ENCODE measurements around the gene ACACA.

The ACACA gene

GRCh38 chr17:37294888-37295287 is 111.7 kb downstream of the ACACA start:
- no peak for DNase-seq (ENCODE audit: low read depth in 1 of 2, low spot score in 1 of 2)

GRCh38 chr17:37293770-37294169 is 112.9 kb downstream of the ACACA start:
- DNase-seq (ENCODE audit: low read depth in 1 of 2, low spot score in 1 of 2), result no peak

- DNase-seq (ENCODE audit: low read depth in 1 of 2, low spot score in 1 of 2), result no peak
Measured at GRCh38 chr17:37292429-37293139, 114.1 kb downstream of the ACACA start.

- no peak for DNase-seq (ENCODE audit: low read depth in 1 of 2, low spot score in 1 of 2)
Measured at GRCh38 chr17:37291351-37291750, 115.3 kb downstream of the ACACA start.

GRCh38 chr17:37286430-37286829 is 120.2 kb downstream of the ACACA start:
- DNase-seq (ENCODE audit: low read depth in 1 of 2, low spot score in 1 of 2), result no peak

GRCh38 chr17:37284191-37284590 is 122.4 kb downstream of the ACACA start:
- no peak for DNase-seq (ENCODE audit: low read depth in 1 of 2, low spot score in 1 of 2)

- no peak for DNase-seq (ENCODE audit: low read depth in 1 of 2, low spot score in 1 of 2)
Measured at GRCh38 chr17:37283414-37283961, 123.1 kb downstream of the ACACA start.

GRCh38 chr17:37280841-37281240 is 125.8 kb downstream of the ACACA start:
- no peak for DNase-seq (ENCODE audit: low read depth in 1 of 2, low spot score in 1 of 2)

- no peak for DNase-seq (ENCODE audit: low read depth in 1 of 2, low spot score in 1 of 2)
Measured at GRCh38 chr17:37278247-37278894, 128.3 kb downstream of the ACACA start.

GRCh38 chr17:37276475-37276874 is 130.2 kb downstream of the ACACA start:
- DNase-seq (ENCODE audit: low read depth in 1 of 2, low spot score in 1 of 2), result no peak

GRCh38 chr17:37274461-37274860 is 132.2 kb downstream of the ACACA start:
- DNase-seq (ENCODE audit: low read depth in 1 of 2, low spot score in 1 of 2), result no peak

- no peak for DNase-seq (ENCODE audit: low read depth in 1 of 2, low spot score in 1 of 2)
Measured at GRCh38 chr17:37273409-37274051, 133.1 kb downstream of the ACACA start.

GRCh38 chr17:37265446-37266173 is 141.0 kb downstream of the ACACA start:
- no peak for DNase-seq (ENCODE audit: low read depth in 1 of 2, low spot score in 1 of 2)

- no peak for DNase-seq (ENCODE audit: low read depth in 1 of 2, low spot score in 1 of 2)
Measured at GRCh38 chr17:37261286-37261685, 145.3 kb downstream of the ACACA start.

GRCh38 chr17:37259030-37259735 is 147.5 kb downstream of the ACACA start:
- no peak for DNase-seq (ENCODE audit: low read depth in 1 of 2, low spot score in 1 of 2)

GRCh38 chr17:37256627-37257026 is 150.0 kb downstream of the ACACA start:
- DNase-seq (ENCODE audit: low read depth in 1 of 2, low spot score in 1 of 2), result no peak

GRCh38 chr17:37255432-37255831 is 151.2 kb downstream of the ACACA start:
- DNase-seq (ENCODE audit: low read depth in 1 of 2, low spot score in 1 of 2), result no peak

GRCh38 chr17:37247825-37248224 is 158.8 kb downstream of the ACACA start:
- DNase-seq (ENCODE audit: low read depth in 1 of 2, low spot score in 1 of 2), result no peak

- no peak for DNase-seq (ENCODE audit: low read depth in 1 of 2, low spot score in 1 of 2)
Measured at GRCh38 chr17:37246085-37246484, 160.6 kb downstream of the ACACA start.

GRCh38 chr17:37240381-37240780 is 166.3 kb downstream of the ACACA start:
- DNase-seq (ENCODE audit: low read depth in 1 of 2, low spot score in 1 of 2), result no peak

Data from stimulated activated CD4-positive, alpha-beta T cell treated with anti-CD3 and anti-CD28 coated beads, Interleukin-15, amount 100 ng/mL, for 1 hour (primary cell).